ENCODE results near the gene PITPNM1.

PITPNM1 gene

DNA sequence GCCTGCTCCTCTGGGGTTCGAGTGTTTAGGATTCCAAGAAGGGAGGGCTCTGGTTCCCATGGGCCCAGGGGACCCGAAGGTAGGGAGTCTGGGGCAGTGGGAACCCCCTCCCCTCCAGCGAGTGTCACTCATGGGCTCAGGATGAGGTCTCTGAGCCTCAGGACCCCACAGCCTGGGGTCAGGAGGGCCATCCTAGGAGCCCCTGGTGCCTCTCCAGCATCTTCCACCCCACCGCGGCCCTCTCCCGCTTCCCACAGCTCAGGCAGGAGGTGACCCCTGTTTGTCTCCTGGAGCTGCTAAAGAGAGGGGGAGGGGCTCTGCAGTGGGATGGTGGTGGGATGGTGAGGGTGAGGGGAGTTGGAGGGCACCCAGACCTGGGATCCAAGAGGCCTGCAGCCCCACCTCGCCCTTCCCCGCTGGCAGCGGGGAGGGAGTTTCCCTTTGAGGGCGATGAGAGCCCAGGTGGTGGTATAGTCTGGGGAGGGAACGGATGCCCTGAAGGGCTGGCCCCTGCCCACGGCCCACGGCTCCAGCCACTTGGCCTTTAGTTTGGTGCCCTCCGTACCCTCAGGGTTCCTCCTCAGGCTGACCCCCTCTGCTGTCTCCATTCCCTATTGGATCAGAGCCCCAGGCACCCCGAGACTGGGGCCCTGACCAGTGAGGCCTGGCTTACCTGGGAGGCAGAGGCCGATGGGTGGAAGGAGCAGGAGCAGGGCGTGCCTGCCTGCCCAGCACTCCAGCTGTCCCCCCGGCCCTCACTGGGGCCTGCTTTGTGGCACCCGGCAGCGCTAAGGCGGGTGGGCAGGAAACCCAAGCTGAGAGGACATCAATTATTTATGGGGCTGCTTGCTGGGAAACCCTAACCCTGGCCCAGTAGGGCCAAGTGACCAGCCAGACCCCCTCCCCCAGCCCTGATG lies 51.1 kb downstream of the PITPNM1 start:
- TF ChIP-seq CTCF (IDR thresholded peaks at IDR 0.05; ENCODE audit: low read depth, low read length) = no peak
- no peak for DNase-seq (ENCODE audit: extremely low read depth, low read depth)

GRCh38 chr11:67452141-67452952 lies 52.8 kb downstream of the PITPNM1 start, which contains the start of gene GPR152:
TSS of gene GPR152 (minus strand) at chr11:67452729. CDS start at chr11:67452724, 5 bp downstream.
- no peak for DNase-seq (ENCODE audit: extremely low read depth, low read depth)
- no peak for TF ChIP-seq CTCF (IDR thresholded peaks at IDR 0.05; ENCODE audit: low read depth, low read length)

- no peak for DNase-seq (ENCODE audit: extremely low read depth, low read depth)
- no peak for TF ChIP-seq CTCF (IDR thresholded peaks at IDR 0.05; ENCODE audit: low read depth, low read length)
These were observed 53.5 kb downstream of the PITPNM1 start for GRCh38 chr11:67451658-67451976.

DNA sequence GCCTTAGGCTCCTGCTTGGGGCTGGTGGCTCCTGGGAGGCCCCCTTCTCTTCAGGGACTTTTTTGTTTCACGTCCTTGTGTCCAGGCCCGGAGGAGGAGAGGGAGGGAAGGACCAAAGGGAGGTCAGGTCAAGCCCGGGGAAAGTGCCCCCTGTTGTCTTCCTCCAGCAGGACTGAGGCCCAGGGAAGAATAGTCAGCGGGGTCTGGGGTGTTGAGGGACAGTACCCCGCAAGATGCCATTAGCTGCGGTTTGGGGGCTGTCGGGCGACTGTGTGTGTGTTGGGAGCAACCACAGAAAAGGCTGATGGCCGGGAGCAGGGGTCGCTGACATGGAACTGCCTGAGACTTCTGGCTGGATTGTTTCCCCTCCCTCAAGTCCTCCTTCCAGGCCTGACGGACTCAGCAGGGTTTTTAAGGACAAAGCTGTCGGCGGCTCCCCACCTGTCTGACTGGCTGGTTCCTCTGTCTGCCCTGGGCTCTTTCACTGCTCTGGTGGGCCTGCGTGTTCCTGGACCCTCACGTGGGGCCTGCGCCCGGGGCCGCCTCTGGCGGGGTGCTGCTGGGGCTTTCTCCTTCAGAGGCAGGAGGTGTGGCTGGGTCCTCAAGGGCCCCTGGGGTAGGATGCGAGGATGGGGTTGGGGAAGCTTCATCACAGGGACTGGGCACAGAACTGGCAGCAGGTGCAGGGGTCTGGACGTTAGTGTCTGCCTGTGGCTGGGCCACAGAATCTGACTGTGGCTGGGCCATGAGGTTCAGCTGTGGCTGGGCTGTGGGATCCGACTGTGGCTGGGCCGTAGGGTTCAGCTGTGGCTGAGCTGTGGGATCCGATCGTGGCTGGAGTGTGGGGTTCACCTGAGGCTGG lies 54.1 kb downstream of the PITPNM1 start:
- no peak for DNase-seq (ENCODE audit: extremely low read depth, low read depth)
- TF ChIP-seq CTCF (IDR thresholded peaks at IDR 0.05; ENCODE audit: low read depth, low read length) = no peak

DNA sequence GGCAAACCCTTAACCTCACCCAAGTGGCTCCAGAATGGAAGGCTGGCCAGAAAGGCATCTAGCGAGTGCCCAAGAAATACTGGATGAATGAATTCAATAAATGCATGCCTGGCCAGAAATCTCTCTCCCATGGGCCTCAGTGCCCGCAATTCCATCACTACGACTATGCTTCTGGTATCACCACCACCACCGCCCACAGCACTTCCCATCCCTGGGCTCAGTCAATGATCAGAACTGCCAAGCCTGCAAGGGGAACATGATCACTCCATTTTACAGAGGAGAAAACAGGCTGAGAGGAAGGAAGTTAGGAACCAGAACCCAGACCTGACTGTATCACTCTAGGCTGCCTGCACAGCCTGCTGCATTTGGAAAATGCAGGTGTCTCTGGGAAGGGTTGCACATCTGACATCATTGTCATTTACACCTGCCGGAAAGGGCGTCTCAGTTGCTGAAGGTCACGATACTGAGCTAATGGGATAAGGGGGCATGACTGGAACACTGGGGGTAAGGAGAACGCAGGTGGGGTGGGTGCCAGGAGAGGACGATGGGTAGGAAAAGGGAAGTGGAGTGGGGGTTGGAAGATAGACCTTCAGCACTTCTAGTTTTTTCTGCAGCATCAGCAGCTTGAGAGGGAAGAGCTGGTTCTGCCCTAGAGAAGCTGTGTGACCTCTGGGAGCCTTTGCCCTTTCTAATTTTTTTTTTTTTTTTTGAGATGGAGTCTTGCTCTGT lies 55.9 kb downstream of the PITPNM1 start:
- no peak for TF ChIP-seq CTCF (IDR thresholded peaks at IDR 0.05; ENCODE audit: low read depth, low read length)
- no peak for DNase-seq (ENCODE audit: extremely low read depth, low read depth)

DNA sequence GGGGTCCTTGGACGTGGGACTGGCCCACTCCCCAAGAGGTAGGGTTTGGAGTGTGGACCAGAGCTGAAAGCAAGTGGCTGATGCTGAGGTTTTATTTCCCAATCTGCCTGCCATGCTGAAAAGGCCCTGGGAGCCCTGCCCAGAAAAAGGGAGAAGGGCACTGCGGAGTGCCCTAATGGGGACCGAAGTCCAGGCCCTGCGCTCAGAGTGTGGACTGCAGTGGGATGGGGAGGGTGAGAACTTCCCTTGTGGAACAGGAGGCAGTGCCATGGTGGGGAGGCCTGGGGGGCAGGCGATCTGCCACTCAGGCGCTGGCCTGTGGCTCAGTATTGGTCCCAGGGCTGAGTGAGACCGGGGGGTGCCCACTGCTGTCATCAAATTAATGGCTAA lies 56.9 kb downstream of the PITPNM1 start:
- no peak for TF ChIP-seq CTCF (IDR thresholded peaks at IDR 0.05; ENCODE audit: low read depth, low read length)

More for the DNA sequence above, 56.9 kb downstream of the PITPNM1 start:
- no peak for DNase-seq (ENCODE audit: extremely low read depth, low read depth)

Data from AG09319 (cell line).